Trophoblast cell (in vitro differentiated cells and primary cell): ENCODE measurements around the gene SAE1.

Experiments used
- DNase-seq, 2 donors: peaks; one replicate each; pipeline ENCODE4 v3.0.0-alpha.2; 2016
- H2AFZ ChIP-seq: 2 replicates; pipeline ENCODE4 v1.6.1; 2013; ENCODE audit warnings: low read length, moderate library complexity, mild to moderate bottlenecking; ENCODE audit not compliant: insufficient read depth, poor library complexity
- H2AK5ac ChIP-seq: 2 replicates; pipeline ENCODE4 v1.6.1; 2013; ENCODE audit warnings: mild to moderate bottlenecking, low read length
- H2BK120ac ChIP-seq: 2 replicates; pipeline ENCODE4 v1.6.1; 2013; ENCODE audit warnings: low read length, mild to moderate bottlenecking, moderate library complexity; ENCODE audit not compliant: insufficient read depth, poor library complexity
- H2BK12ac ChIP-seq: 2 replicates; pipeline ENCODE4 v1.6.1; 2013; ENCODE audit warnings: mild to moderate bottlenecking, low read length, moderate library complexity
- H2BK5ac ChIP-seq: 2 replicates; pipeline ENCODE4 v1.6.1; 2013; ENCODE audit warnings: low read length, low read depth, moderate library complexity, mild to moderate bottlenecking; ENCODE audit not compliant: poor library complexity
- H3K14ac ChIP-seq: 2 replicates; pipeline ENCODE4 v1.6.1; 2013; ENCODE audit warnings: mild to moderate bottlenecking, low read length
- H3K18ac ChIP-seq: 2 replicates; pipeline ENCODE4 v1.6.1; 2013; ENCODE audit warnings: mild to moderate bottlenecking, low read length
- H3K23ac ChIP-seq: 2 replicates; pipeline ENCODE4 v1.6.1; 2013; ENCODE audit warnings: low read length
- H3K27ac ChIP-seq: 2 replicates; pipeline ENCODE4 v1.5.1; 2013; ENCODE audit warnings: low read depth, mild to moderate bottlenecking, inconsistent platforms, low read length, moderate library complexity
- H3K27me3 ChIP-seq: 2 replicates; pipeline ENCODE4 v1.6.1; 2013; ENCODE audit warnings: inconsistent platforms, mild to moderate bottlenecking, low read length, moderate library complexity; ENCODE audit not compliant: insufficient read depth
- H3K36me3 ChIP-seq, 2 experiments: 1 replicate in 1 of 2; 2 replicates in 1 of 2; pipeline ENCODE4 v1.6.1; 2013; ENCODE audit warnings: low read length in 2 of 2, mild to moderate bottlenecking in 2 of 2, moderate library complexity in 1 of 2; ENCODE audit not compliant: insufficient read depth in 2 of 2, control insufficient read depth in 1 of 2
- H3K4ac ChIP-seq: 2 replicates; pipeline ENCODE4 v1.6.1; 2013; ENCODE audit warnings: low read depth, mild to moderate bottlenecking, low read length, moderate library complexity
- H3K4me1 ChIP-seq, 2 experiments: 1 replicate in 1 of 2; 2 replicates in 1 of 2; pipeline ENCODE4 v1.6.1; 2013; ENCODE audit warnings: low read length in 2 of 2, mild to moderate bottlenecking in 2 of 2, moderate library complexity in 1 of 2; ENCODE audit not compliant: insufficient read depth in 2 of 2, control insufficient read depth in 1 of 2
- H3K4me2 ChIP-seq: 2 replicates; pipeline ENCODE4 v1.6.1; 2013; ENCODE audit warnings: inconsistent platforms, mild to moderate bottlenecking, low read length, moderate library complexity
- H3K4me3 ChIP-seq: 2 replicates; pipeline ENCODE4 v1.5.1; 2013; ENCODE audit warnings: mild to moderate bottlenecking, low read depth, low read length, inconsistent platforms
- H3K79me1 ChIP-seq: one replicate; pipeline ENCODE4 v1.6.1; 2013; ENCODE audit warnings: low read length
- H3K79me2 ChIP-seq: 2 replicates; pipeline ENCODE4 v1.6.1; 2013; ENCODE audit warnings: low read length, mild to moderate bottlenecking; ENCODE audit not compliant: control insufficient read depth, insufficient read depth, poor library complexity
- H3K9ac ChIP-seq: 2 replicates; pipeline ENCODE4 v1.6.1; 2013; ENCODE audit warnings: mild to moderate bottlenecking, low read length
- H3K9me3 ChIP-seq: 2 replicates; pipeline ENCODE4 v1.6.1; 2013; ENCODE audit warnings: low read depth, mild to moderate bottlenecking, control low read depth, inconsistent platforms, low read length; ENCODE audit not compliant: insufficient read depth
- H4K12ac ChIP-seq: 2 replicates; pipeline ENCODE4 v1.6.1; 2013; ENCODE audit warnings: low read depth, mild to moderate bottlenecking, low read length, moderate library complexity
- H4K8ac ChIP-seq: 2 replicates; pipeline ENCODE4 v1.6.1; 2013; ENCODE audit warnings: low read depth, mild to moderate bottlenecking, low read length, moderate library complexity
- H4K91ac ChIP-seq: one replicate; pipeline ENCODE4 v1.6.1; 2013; ENCODE audit warnings: low read depth, mild to moderate bottlenecking, low read length, moderate library complexity
- WGBS: extraction: QIAGEN DNeasy Blood & Tissue Kit; methylation state at CpG from one replicate; pipeline ENCODE4 v1.1.7; 2013; ENCODE audit warnings: missing lambda C conversion rate; ENCODE audit not compliant: insufficient read length, insufficient coverage; ENCODE audit errors: extremely low coverage; 5-methylcytosine and 5-hydroxymethylcytosine counted together

SAE1 gene

GRCh38 chr19:47086280-47086679 is 44.4 kb upstream of the SAE1 start:
- Histone ChIP-seq H2BK120ac (no peak overlapping the region), H2BK12ac (no peak overlapping the region), H3K4ac (no peak overlapping the region), H2BK5ac (no peak overlapping the region), H2AFZ (no peak overlapping the region), H3K27me3 (no peaks in the 10 kb centered on the region), H3K4me3 (no peak overlapping the region), H3K27ac (no peak overlapping the region), H4K8ac (no peak overlapping the region), H3K23ac (no peak overlapping the region), H3K4me1 (peaks cover 3 to 4% of the 10 kb centered on the region in 2 experiments), H3K9ac (no peak overlapping the region), H3K4me2 (no peak overlapping the region), H2AK5ac (no peak overlapping the region), H3K36me3 (peaks cover 71 to 74% of the 10 kb centered on the region in 2 experiments), H3K18ac (no peak overlapping the region), H3K9me3 (peaks cover 2% of the 10 kb centered on the region), H3K79me2 (no peaks in the 10 kb centered on the region), H3K14ac (no peak overlapping the region), H4K91ac (no peak overlapping the region), H3K79me1 (no peaks in the 10 kb centered on the region), H4K12ac (no peak overlapping the region)
- no peak for DNase-seq
- no CpG with 5 or more reads among the region's 17 CpGs for WGBS

GRCh38 chr19:47089767-47090350 is 40.8 kb upstream of the SAE1 start:
- no peaks in the 10 kb centered on the region for H3K27me3 ChIP-seq
- H3K23ac ChIP-seq, result no peak overlapping the region
- no peak overlapping the region for H2AFZ ChIP-seq
- H3K4me3 ChIP-seq, result no peak overlapping the region
- no peak overlapping the region for H2BK12ac ChIP-seq
- no peak overlapping the region for H2AK5ac ChIP-seq
- H3K4me2 ChIP-seq, result no peak overlapping the region
- DNase-seq, result no peak
- H3K27ac ChIP-seq, result no peak overlapping the region
- no peaks in the 10 kb centered on the region for H3K79me1 ChIP-seq
- H3K4me1 ChIP-seq, result peaks cover 0 to under 1% of the 10 kb centered on the region in 2 experiments
- no peaks in the 10 kb centered on the region for H3K79me2 ChIP-seq
- no peak overlapping the region for H4K91ac ChIP-seq
- peaks cover 62 to 67% of the 10 kb centered on the region in 2 experiments for H3K36me3 ChIP-seq
- no peak overlapping the region for H3K18ac ChIP-seq
- no peak overlapping the region for H4K12ac ChIP-seq
- no peak overlapping the region for H2BK5ac ChIP-seq
- H3K14ac ChIP-seq, result no peak overlapping the region
- WGBS, result 100% methylated on average over 4 of the region's 21 CpGs
- no peak overlapping the region for H3K4ac ChIP-seq
- no peak overlapping the region for H4K8ac ChIP-seq
- peaks cover 2% of the 10 kb centered on the region for H3K9me3 ChIP-seq
- no peak overlapping the region for H3K9ac ChIP-seq
- no peak overlapping the region for H2BK120ac ChIP-seq

GRCh38 chr19:47093254-47093653 is 37.4 kb upstream of the SAE1 start:
- no peak overlapping the region for H3K9ac ChIP-seq
- peaks cover 4% of the 10 kb centered on the region for H3K79me2 ChIP-seq
- no CpG with 5 or more reads among the region's 5 CpGs for WGBS
- H3K4ac ChIP-seq, result no peak overlapping the region
- H4K91ac ChIP-seq, result no peak overlapping the region
- H3K9me3 ChIP-seq, result peaks cover 2% of the 10 kb centered on the region
- H3K4me1 ChIP-seq, result peaks cover 0 to 13% of the 10 kb centered on the region in 2 experiments
- peaks cover 2% of the 10 kb centered on the region for H3K79me1 ChIP-seq
- H2BK12ac ChIP-seq, result no peak overlapping the region
- no peak overlapping the region for H3K4me2 ChIP-seq
- H3K27me3 ChIP-seq, result no peaks in the 10 kb centered on the region
- no peak for DNase-seq
- H3K4me3 ChIP-seq, result no peak overlapping the region
- H3K14ac ChIP-seq, result no peak overlapping the region
- H2BK5ac ChIP-seq, result no peak overlapping the region
- H2BK120ac ChIP-seq, result no peak overlapping the region
- H3K18ac ChIP-seq, result no peak overlapping the region
- no peak overlapping the region for H4K8ac ChIP-seq
- peaks cover 44 to 48% of the 10 kb centered on the region in 2 experiments for H3K36me3 ChIP-seq
- H3K23ac ChIP-seq, result no peak overlapping the region
- no peak overlapping the region for H2AK5ac ChIP-seq
- H3K27ac ChIP-seq, result no peak overlapping the region
- H4K12ac ChIP-seq, result no peak overlapping the region
- H2AFZ ChIP-seq, result no peak overlapping the region

- Histone ChIP-seq H2BK12ac (no peak overlapping the region), H3K4me2 (no peak overlapping the region), H2AK5ac (no peak overlapping the region), H3K23ac (no peak overlapping the region), H2BK5ac (no peak overlapping the region), H3K27ac (no peak overlapping the region), H3K4me1 (peaks cover 0 to 15% of the 10 kb centered on the region in 2 experiments), H2BK120ac (no peak overlapping the region), H3K9ac (no peak overlapping the region), H4K91ac (no peak overlapping the region), H3K9me3 (peaks cover 2% of the 10 kb centered on the region), H3K18ac (no peak overlapping the region), H3K79me1 (peaks cover 2% of the 10 kb centered on the region), H2AFZ (no peak overlapping the region), H4K12ac (no peak overlapping the region), H3K14ac (no peak overlapping the region), H3K79me2 (peaks cover 4% of the 10 kb centered on the region), H3K4me3 (no peak overlapping the region), H3K36me3 (peaks cover 39 to 44% of the 10 kb centered on the region in 2 experiments), H3K4ac (no peak overlapping the region), H3K27me3 (no peaks in the 10 kb centered on the region), H4K8ac (no peak overlapping the region)
- DNase-seq, result no peak
- no CpG with 5 or more reads among the region's 10 CpGs for WGBS
Measured at GRCh38 chr19:47093841-47094240, 36.8 kb upstream of the SAE1 start.
